Measurements from ENCODE around the gene GTSF1L. TPM values are rescaled to one million over a fixed set of nuclear protein-coding genes. Genes with fewer than 3 reads are reported as not detected.

GTSF1L gene
- total and polyA plus RNA-seq, 9 of the 15 experiments (the other 6 are each of a cell fraction or from before 2014, with no cell fraction given), result not detected

GRCh38 chr20:43762911-43763310 is 36.1 kb upstream of the GTSF1L start (continued):
- TF ChIP-seq REST (IDR thresholded peaks at IDR 0.05; ENCODE audit: borderline replicate concordance) (no peak), REST (CRISPR knock-in tag; IDR thresholded peaks at IDR 0.05; ENCODE audit: low read depth) (no peak), MAFK (IDR thresholded peaks at IDR 0.05; ENCODE audit: low read length) (no peak), XRCC5 (IDR thresholded peaks at IDR 0.05; ENCODE audit: low read depth, low read length) (no peak), RBM25 (IDR thresholded peaks at IDR 0.05; ENCODE audit: low read depth, low read length, severe bottlenecking) (no peak), ZNF282 (CRISPR knock-in tag; IDR thresholded peaks at IDR 0.05) (no peak), ZNF707 (CRISPR knock-in tag; conservative IDR thresholded peaks at IDR 0.05) (no peak), NCOA2 (IDR thresholded peaks at IDR 0.05; ENCODE audit: partially characterized antibody in 2 of 2) (no peak), IRF9 (tag; IDR thresholded peaks at IDR 0.05) (no peak), IFI16 (CRISPR knock-in tag; IDR thresholded peaks at IDR 0.05) (no peak), ZC3H4 (CRISPR knock-in tag; IDR thresholded peaks at IDR 0.05; ENCODE audit: borderline replicate concordance) (no peak), ZNF431 (CRISPR knock-in tag; IDR thresholded peaks at IDR 0.05) (no peak), UBTF (IDR thresholded peaks at IDR 0.05; ENCODE audit: borderline replicate concordance in 1 of 2, low read depth in 2 of 2, low read length in 2 of 2) (no peak), ZNF507 (tag; conservative IDR thresholded peaks at IDR 0.05) (no peak), ZNF212 (CRISPR knock-in tag; IDR thresholded peaks at IDR 0.05) (no peak), KLF16 (IDR thresholded peaks at IDR 0.05) (no peak), ZNF76 (CRISPR knock-in tag; IDR thresholded peaks at IDR 0.05; ENCODE audit: borderline replicate concordance) (no peak), RFX7 (CRISPR knock-in tag; IDR thresholded peaks at IDR 0.05) (no peak), PHB2 (IDR thresholded peaks at IDR 0.05; ENCODE audit: low read depth) (no peak)
